ENCODE data around the gene OR4X1.
"Not testable (repeated sequence)": the region's sequence is repeated elsewhere in the genome, so short reads cannot be mapped to it uniquely, and the experiment has no call there.

DNA sequence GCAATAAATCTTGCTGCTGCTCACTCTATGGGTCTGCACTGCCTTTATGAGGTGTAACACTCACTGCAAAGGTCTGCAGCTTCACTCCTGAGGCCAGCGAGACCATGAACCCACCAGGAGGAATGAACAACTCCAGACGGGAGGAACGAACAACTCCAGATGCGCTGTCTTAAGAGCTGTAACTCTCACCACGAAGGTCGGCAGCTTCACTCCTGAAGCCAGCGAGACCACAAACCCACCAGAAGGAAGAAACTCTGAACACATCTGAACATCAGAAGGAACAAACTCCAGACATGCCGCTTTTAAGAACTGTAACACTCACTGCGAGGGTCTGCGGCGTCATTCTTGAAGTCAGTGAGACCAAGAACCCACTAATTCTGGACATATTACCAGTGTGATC lies 33.6 kb upstream of the OR4X1 start:
- TF ChIP-seq, protein P1, sequence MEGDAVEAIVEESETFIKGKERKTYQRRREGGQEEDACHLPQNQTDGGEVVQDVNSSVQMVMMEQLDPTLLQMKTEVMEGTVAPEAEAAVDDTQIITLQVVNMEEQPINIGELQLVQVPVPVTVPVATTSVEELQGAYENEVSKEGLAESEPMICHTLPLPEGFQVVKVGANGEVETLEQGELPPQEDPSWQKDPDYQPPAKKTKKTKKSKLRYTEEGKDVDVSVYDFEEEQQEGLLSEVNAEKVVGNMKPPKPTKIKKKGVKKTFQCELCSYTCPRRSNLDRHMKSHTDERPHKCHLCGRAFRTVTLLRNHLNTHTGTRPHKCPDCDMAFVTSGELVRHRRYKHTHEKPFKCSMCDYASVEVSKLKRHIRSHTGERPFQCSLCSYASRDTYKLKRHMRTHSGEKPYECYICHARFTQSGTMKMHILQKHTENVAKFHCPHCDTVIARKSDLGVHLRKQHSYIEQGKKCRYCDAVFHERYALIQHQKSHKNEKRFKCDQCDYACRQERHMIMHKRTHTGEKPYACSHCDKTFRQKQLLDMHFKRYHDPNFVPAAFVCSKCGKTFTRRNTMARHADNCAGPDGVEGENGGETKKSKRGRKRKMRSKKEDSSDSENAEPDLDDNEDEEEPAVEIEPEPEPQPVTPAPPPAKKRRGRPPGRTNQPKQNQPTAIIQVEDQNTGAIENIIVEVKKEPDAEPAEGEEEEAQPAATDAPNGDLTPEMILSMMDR (conservative IDR thresholded peaks at IDR 0.05 in 1 of 2, IDR thresholded peaks at IDR 0.05 in 1 of 2; ENCODE audit: low read depth in 1 of 2, low read length in 2 of 2) = not testable (repeated sequence)
- TF ChIP-seq EZH2 (IDR thresholded peaks at IDR 0.05; ENCODE audit: low read length, missing control alignments) = not testable (repeated sequence)

All from fibroblast of lung (primary cell).